HTERT RPE-1 (cell line): Measurements from ENCODE around the gene GNG7.

ENCODE experiments used
- in situ Hi-C: fragments of 300-500 bp; cut with MboI; formaldehyde crosslinking; loops from 4 replicates; pipeline ENCODE4 v1.14.3; 2020; ENCODE audit warnings: low sequenced_read_pairs

Gene GNG7

DNA sequence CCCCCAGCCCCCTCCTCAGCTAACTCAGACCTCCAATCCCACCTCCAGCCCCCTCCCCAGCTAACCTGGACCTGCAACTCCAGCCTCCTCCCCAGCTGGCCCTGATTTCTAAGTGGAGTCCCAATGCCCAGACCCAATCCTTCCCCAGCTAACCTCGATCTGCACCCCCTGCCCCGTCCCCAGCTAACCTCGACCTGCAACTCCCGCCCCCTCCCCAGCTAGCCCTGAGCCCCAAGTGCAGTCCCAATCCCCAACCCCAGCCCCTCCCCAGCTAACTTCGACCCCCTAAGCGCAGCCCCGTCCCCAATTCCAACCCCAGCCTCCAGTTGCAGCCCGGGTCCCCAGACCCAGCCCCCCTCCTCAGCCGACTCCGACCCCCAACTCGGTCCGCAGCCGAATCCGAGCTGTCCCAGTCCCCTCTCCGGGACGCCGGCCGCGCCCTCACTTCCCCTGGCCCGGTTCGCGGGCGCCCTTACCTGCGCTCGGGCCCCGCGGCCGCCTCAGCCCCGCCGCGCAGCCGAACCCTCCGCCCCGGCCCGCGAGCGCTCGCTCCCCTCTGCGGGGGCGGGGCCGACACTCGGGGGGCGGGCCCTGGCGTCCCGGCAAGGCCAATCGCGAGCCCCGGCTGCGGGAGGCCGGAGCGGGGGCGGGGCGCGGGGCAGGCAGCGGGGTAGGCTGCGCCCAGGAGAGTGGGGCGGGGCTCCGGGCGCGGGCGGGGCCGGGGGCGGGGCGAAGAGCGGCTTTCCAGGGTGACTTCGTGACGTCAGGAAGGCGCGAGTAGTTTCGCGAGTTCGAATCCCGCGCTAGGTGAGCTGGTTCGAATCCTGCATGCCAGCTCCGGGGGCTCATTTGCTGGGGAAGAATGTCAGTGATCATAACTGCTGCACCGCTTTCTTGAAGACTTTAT is at the start of gene GNG7:
Gene GNG7, minus strand, starts transcription at position 525 of the 907 bp plus-strand sequence. CDS start 182,006 bp downstream, outside the sequence.
- in situ Hi-C loops: no loop called here

- in situ Hi-C loops: no loop called here
Measured at GRCh38 chr19:2751438-2751830, 48.9 kb upstream of the GNG7 start.

GRCh38 chr19:2750808-2751437 is 48.4 kb upstream of the GNG7 start:
- in situ Hi-C loops: no loop called here

GRCh38 chr19:2747349-2747748 is 44.9 kb upstream of the GNG7 start:
- in situ Hi-C loops: no loop called here

DNA sequence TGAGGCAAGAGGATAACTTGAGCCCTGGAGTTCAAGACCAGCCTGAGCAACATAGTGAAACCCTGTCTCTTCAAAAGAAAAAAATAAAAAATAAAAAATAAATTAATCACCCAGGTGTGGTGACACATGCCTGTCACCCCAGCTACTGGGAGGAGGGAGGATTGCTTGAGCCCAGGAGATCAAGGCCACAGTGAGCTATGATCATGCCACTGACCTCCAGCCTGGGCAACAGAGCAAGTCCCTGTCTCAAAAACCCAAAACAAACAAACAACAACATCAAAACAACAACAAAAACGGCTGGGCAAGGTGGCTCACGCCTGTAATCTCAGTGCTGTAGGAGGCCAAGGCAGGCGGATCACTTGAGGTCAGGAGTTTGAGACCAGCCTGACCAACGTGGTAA is 41.6 kb upstream of the GNG7 start:
- in situ Hi-C loops: no loop called here

GRCh38 chr19:2743099-2743498 is 40.6 kb upstream of the GNG7 start:
- in situ Hi-C loops: no loop called here

GRCh38 chr19:2740314-2740656 is 37.8 kb upstream of the GNG7 start:
- in situ Hi-C loops: no loop called here

DNA sequence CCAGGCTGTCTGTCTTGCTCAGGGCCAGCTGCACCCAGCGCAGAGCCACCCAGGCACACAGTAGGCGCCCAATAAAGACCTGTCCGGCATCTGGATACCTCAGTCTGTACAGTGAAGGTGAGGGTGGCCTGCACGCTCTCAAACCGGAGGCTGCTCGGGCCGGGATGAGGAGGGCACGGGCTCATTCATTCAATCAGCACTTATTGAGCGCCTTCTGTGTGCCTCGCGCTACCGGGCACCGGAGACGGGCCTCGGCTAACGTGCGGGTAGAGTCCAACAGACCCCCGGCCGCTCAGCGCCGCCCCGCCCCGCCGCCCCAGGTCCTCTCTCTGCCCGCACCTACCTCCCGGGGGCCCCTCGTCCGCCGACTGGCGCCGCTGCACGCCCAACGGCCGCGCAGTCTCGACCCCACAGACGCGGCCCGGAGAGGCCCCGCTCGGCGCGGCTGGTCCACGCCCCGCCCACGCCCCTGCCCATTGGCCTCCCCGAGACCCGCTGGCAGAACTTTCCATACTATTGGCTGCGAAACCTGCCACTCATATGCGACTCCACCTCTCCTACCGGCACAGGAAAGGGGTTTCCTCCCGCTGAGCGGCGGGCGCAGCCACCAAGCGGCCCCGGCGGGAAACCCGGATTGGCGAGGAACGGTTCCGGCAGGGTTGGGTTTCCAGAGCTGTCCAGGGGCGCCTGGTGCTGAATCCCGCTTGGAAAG is 37.3 kb upstream of the GNG7 start, which contains the start of gene SLC39A3:
Gene SLC39A3, minus strand, starts transcription at position 416 of the 712 bp plus-strand sequence. CDS start 2,760 bp downstream, outside the sequence.
- in situ Hi-C loops: no loop called here

DNA sequence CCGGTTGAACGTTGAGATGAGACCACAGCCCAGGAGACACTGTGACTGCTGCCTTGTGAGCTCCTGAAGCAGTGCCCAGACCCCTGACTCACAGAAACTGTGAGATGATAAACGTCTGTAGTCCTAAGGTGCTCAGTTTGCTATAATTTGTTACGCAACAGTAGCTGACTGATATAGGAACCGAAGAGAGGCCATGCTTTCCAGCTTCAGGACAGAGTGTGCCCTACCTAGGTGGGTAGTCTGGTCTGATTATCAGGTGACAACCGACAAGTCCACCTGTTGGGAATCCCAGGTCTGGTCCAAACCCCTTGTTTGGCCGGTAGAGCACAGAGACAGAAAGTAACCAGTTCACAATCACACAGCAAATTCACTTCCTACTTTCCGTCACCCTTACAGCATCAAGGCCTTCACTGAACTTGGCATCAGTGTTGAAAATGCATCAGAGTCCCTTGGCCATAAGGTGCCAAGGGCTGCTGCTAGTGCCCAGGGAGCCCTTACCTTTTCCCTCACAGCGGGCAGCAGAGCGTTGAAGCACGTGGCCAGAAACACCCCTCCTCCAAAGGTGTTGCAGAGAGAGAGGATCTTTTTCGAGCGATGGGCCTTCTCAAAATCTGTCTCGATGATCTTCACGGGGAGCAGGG is 34.2 kb upstream of the GNG7 start:
- in situ Hi-C loops: no loop called here

GRCh38 chr19:2735374-2735773 is 32.9 kb upstream of the GNG7 start:
- in situ Hi-C loops: no loop called here

- in situ Hi-C loops: no loop called here
Measured at GRCh38 chr19:2734589-2735288, 32.2 kb upstream of the GNG7 start.

GRCh38 chr19:2733930-2734588 is 31.6 kb upstream of the GNG7 start:
- in situ Hi-C loops: no loop called here

DNA sequence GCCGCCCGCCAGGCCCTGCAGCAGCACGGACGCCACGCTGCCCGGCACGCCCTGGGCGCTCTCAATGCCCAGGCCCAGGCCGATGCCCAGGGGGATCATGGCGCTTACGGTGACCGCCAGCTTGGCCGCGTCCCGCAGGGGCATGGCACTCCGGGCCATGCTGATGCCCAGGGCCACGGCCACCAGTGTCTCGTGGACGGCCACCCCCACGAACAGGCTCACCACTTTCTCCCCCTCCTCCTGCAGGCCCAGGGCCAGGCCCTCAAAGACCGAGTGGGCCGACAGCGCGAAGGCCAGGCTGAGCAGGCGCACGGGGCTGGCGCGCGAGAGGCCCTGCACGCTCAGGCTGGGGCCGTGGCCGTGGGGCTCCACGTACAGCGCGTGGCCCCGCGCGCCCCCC is 30.4 kb upstream of the GNG7 start:
- in situ Hi-C loops: no loop called here

- in situ Hi-C loops: no loop called here
Measured at GRCh38 chr19:2732157-2732725, 29.7 kb upstream of the GNG7 start.

GRCh38 chr19:2731181-2731995 is 28.9 kb upstream of the GNG7 start:
- in situ Hi-C loops: no loop called here

GRCh38 chr19:2729943-2730818 is 27.7 kb upstream of the GNG7 start:
- in situ Hi-C loops: no loop called here

- in situ Hi-C loops: no loop called here
Measured at GRCh38 chr19:2728783-2729387, 26.4 kb upstream of the GNG7 start.

DNA sequence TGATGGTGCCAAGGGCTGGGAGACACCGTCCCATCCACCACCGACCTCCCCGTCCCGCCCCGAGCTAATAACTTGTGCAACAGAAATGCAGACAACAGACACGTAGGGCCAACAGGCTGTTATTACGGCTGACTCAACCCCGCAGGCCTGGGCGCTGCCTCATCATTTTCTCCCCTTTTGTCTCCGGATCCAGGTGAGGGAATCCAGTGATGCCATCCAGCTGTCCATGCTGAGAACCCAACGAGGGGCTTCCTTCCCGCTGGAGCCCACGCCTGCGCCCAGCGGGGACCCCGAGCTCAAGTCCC is 25.1 kb upstream of the GNG7 start:
- in situ Hi-C loops: no loop called here
